Measurements from ENCODE around the gene PMEPA1. TPM values are rescaled to one million over a fixed set of nuclear protein-coding genes. Genes with fewer than 3 reads are reported as not detected.

Gene PMEPA1
- total RNA-seq, 1 experiment from 2014 or later, result 89.8 TPM

DNA sequence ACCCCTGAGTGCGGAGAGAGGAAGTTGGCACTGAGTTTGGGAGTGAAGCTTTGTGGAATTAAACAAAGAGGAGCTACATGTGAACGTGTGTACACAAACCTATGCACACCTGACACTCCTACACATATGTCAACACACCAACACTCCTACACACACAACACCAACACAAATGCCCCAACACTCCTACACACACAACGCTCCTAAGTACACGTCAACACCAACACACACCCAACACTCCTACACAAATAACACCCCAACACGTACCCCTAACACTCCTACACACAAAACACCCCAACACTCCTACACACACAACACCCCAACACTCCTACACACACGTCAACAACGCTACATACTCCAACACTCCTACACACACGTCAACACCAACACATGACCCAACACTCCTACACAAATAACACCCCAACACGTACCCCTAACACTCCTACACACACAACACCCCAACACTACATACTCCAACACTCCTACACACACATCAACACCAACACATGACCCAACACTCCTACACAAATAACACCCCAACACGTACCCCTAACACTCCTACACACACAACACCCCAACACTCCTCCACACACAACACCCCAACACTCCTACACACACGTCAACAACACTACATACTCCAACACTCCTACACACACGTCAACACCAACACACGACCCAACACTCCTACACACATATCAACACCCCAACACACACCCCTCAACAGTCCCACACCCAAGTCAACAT is 49.5 kb downstream of the PMEPA1 start:
- in situ Hi-C loops (cut with HindIII; ENCODE audit: low pct_unique_long_range_greater_than_20kb, low sequenced_read_pairs), result no loop called here
- DNase-seq (ENCODE audit: low read depth, low spot score), result no peak
- Histone ChIP-seq H3K36me3 (ENCODE audit: control insufficient read depth, insufficient read depth, low read length) (no peaks in the 10 kb centered on the region), H3K27me3 (ENCODE audit: control insufficient read depth, insufficient read depth, low read length) (no peaks in the 10 kb centered on the region), H3K9me3 (ENCODE audit: control insufficient read depth, insufficient read depth, low read depth, low read length) (no peaks in the 10 kb centered on the region), H3K4me3 (ENCODE audit: low read depth in 2 of 2, low read length in 2 of 2) (no peak overlapping the region), H3K27ac (ENCODE audit: low read length) (no peak overlapping the region), H3K4me1 (ENCODE audit: control insufficient read depth, insufficient read depth, low read length) (peaks cover 4% of the 10 kb centered on the region; the same call in 1 of the 2 replicates)
- BruUV-seq (replicated peaks), result TSS peak; percentile 83
- ChIA-PET CTCF (no interaction called here), POLR2A (no interaction called here)
- TF ChIP-seq, protein P1, sequence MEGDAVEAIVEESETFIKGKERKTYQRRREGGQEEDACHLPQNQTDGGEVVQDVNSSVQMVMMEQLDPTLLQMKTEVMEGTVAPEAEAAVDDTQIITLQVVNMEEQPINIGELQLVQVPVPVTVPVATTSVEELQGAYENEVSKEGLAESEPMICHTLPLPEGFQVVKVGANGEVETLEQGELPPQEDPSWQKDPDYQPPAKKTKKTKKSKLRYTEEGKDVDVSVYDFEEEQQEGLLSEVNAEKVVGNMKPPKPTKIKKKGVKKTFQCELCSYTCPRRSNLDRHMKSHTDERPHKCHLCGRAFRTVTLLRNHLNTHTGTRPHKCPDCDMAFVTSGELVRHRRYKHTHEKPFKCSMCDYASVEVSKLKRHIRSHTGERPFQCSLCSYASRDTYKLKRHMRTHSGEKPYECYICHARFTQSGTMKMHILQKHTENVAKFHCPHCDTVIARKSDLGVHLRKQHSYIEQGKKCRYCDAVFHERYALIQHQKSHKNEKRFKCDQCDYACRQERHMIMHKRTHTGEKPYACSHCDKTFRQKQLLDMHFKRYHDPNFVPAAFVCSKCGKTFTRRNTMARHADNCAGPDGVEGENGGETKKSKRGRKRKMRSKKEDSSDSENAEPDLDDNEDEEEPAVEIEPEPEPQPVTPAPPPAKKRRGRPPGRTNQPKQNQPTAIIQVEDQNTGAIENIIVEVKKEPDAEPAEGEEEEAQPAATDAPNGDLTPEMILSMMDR (IDR thresholded peaks at IDR 0.05), result no peak
- TF ChIP-seq POLR2AphosphoS5 (IDR thresholded peaks at IDR 0.05; ENCODE audit: low read depth, low read length) (no peak), REST (IDR thresholded peaks at IDR 0.05; ENCODE audit: insufficient read depth in 1 of 2, low read depth in 2 of 2, low read length in 1 of 2) (no peak), SIN3A (IDR thresholded peaks at IDR 0.05; ENCODE audit: borderline replicate concordance, insufficient read depth, low read depth, low read length) (no peak), TCF7L2 (IDR thresholded peaks at IDR 0.05; ENCODE audit: low read depth, low read length) (no peak)
- intact Hi-C loops (cut with micrococcal nuclease; ENCODE audit: unreplicated experiment), result no loop called here
- ATAC-seq, result no peak

GRCh38 chr20:57659517-57660180 is 50.2 kb downstream of the PMEPA1 start:
- Histone ChIP-seq H3K36me3 (ENCODE audit: control insufficient read depth, insufficient read depth, low read length) (no peaks in the 10 kb centered on the region), H3K9me3 (ENCODE audit: control insufficient read depth, insufficient read depth, low read depth, low read length) (no peaks in the 10 kb centered on the region), H3K4me1 (ENCODE audit: control insufficient read depth, insufficient read depth, low read length) (peaks cover 8% of the 10 kb centered on the region), H3K4me3 (ENCODE audit: low read depth in 2 of 2, low read length in 2 of 2) (no peak overlapping the region), H3K27ac (ENCODE audit: low read length) (no peak overlapping the region), H3K27me3 (ENCODE audit: control insufficient read depth, insufficient read depth, low read length) (no peaks in the 10 kb centered on the region)
- ChIA-PET POLR2A (no interaction called here), CTCF (no interaction called here)
- DNase-seq (ENCODE audit: low read depth, low spot score), result no peak
- no TSS peak for BruUV-seq (replicated peaks)
- TF ChIP-seq POLR2AphosphoS5 (IDR thresholded peaks at IDR 0.05; ENCODE audit: low read depth, low read length) (no peak), SIN3A (IDR thresholded peaks at IDR 0.05; ENCODE audit: borderline replicate concordance, insufficient read depth, low read depth, low read length) (no peak), REST (IDR thresholded peaks at IDR 0.05; ENCODE audit: insufficient read depth in 1 of 2, low read depth in 2 of 2, low read length in 1 of 2) (no peak), TCF7L2 (IDR thresholded peaks at IDR 0.05; ENCODE audit: low read depth, low read length) (no peak)
- TF ChIP-seq, protein P1 (IDR thresholded peaks at IDR 0.05), result no peak
- in situ Hi-C loops (cut with HindIII; ENCODE audit: low pct_unique_long_range_greater_than_20kb, low sequenced_read_pairs) (no loop called here), intact Hi-C loops (cut with micrococcal nuclease; ENCODE audit: unreplicated experiment) (no loop called here)
- no peak for ATAC-seq
